GM12878 (cell line): ENCODE measurements around the gene STXBP3. TPM values are rescaled to one million over a fixed set of nuclear protein-coding genes. Genes with fewer than 3 reads are reported as not detected.

ENCODE experiments used
- ATAC-seq: fragments of 200-7000 bp; cut with Tn5 transposase; 3 replicates; pipeline ENCODE4 v1.9.1; 2020; ENCODE audit warnings: mild to moderate bottlenecking, moderate library complexity
- BruUV-seq: library from RNA; stranded (reverse); fragments of 400-500 nt; replicated peaks from 2 replicates; lab custom pipeline; 2021; lab: Mats Ljungman, UMichigan
- CTCF ChIA-PET: fragments of 300-600 bp; sonication (Branson Sonifier 250); formaldehyde crosslinking; extraction: SDS; loops from one replicate; lab custom pipeline; 2021; ENCODE audit warnings: inconsistent platforms; lab: Yijun Ruan, JAX
- POLR2A ChIA-PET: fragments of 350-600 bp; formaldehyde crosslinking; extraction: SDS; loops from one replicate; lab custom pipeline; 2021; ENCODE audit warnings: inconsistent platforms; lab: Charles Lee
- RAD21 ChIA-PET: fragments of 300-600 bp; sonication (Branson Sonifier 250); formaldehyde crosslinking; loops from one replicate; lab custom pipeline; 2023; ENCODE audit warnings: antibody characterized with exemption; ENCODE audit not compliant: unreplicated experiment; lab: Charles Lee
- SMC1A ChIA-PET: fragments of 300-600 bp; sonication (Branson Sonifier 250); formaldehyde crosslinking; loops from one replicate; lab custom pipeline; 2023; ENCODE audit not compliant: unreplicated experiment, uncharacterized antibody; lab: Charles Lee
- DNase-seq: peaks from one replicate; pipeline ENCODE4 v3.0.0-alpha.2; 2011; ENCODE audit warnings: low read depth, low spot score
- FAIRE-seq: peaks from 3 replicates; lab custom pipeline; 2011; peaks lifted over from hg19 to GRCh38; lab: Jason Lieb, UNC
- H2AFZ ChIP-seq: 2 replicates; pipeline ENCODE4 v1.6.0; 2011; ENCODE audit warnings: low read depth, low read length, control low read depth; ENCODE audit not compliant: control insufficient read depth
- H3K27ac ChIP-seq: 2 replicates; pipeline ENCODE4 v1.5.1; 2011; ENCODE audit warnings: control low read depth; ENCODE audit not compliant: control insufficient read depth, insufficient read depth
- H3K27me3 ChIP-seq, 2 experiments: replicated peaks in 1 of 2; 2 replicates each; pipeline versions ENCODE4 v1.6.0 to v1.6.1; 2011; ENCODE audit warnings: low read length in 1 of 2; ENCODE audit not compliant: control insufficient read depth in 2 of 2, insufficient read depth in 2 of 2
- H3K36me3 ChIP-seq, 2 experiments: 2 replicates each; pipeline ENCODE4 v1.5.1; 2011; ENCODE audit warnings: low read length in 1 of 2; ENCODE audit not compliant: control insufficient read depth in 2 of 2, insufficient read depth in 2 of 2
- H3K4me1 ChIP-seq: 2 replicates; pipeline ENCODE4 v1.6.1; 2011; ENCODE audit warnings: mild to moderate bottlenecking, low read length, moderate library complexity, mixed read lengths; ENCODE audit not compliant: control insufficient read depth, insufficient read depth
- H3K4me2 ChIP-seq: 2 replicates; pipeline ENCODE4 v1.6.0; 2011; ENCODE audit warnings: control low read depth; ENCODE audit not compliant: control insufficient read depth, insufficient read depth
- H3K4me3 ChIP-seq: fragments of 200-600 bp; sonication (generic); 2 replicates; pipeline ENCODE4 v1.5.1; 2016
- H3K79me2 ChIP-seq: 2 replicates; pipeline ENCODE4 v1.6.0; 2011; ENCODE audit warnings: low read length; ENCODE audit not compliant: control insufficient read depth, insufficient read depth
- H3K9ac ChIP-seq: 2 replicates; pipeline ENCODE4 v1.8.0; 2011; ENCODE audit warnings: low read length, control low read depth, mixed read lengths; ENCODE audit not compliant: control insufficient read depth, insufficient read depth
- H3K9me3 ChIP-seq: replicated peaks from 3 replicates; pipeline ENCODE4 v1.5.1; 2011; ENCODE audit warnings: mild to moderate bottlenecking, low read length; ENCODE audit not compliant: control insufficient read depth, insufficient read depth
- H4K20me1 ChIP-seq: 2 replicates; pipeline ENCODE4 v1.6.0; 2011; ENCODE audit not compliant: control insufficient read depth, insufficient read depth
- CHD4 ChIP-seq: fragments of 200-600 bp; sonication (generic); IDR thresholded peaks from 2 replicates; pipeline ENCODE4 v1.6.1; 2016; ENCODE audit warnings: mild to moderate bottlenecking
- ZNF217 ChIP-seq: fragments of 450-650 bp; IDR thresholded peaks from 2 replicates; pipeline ENCODE4 v1.6.1; 2017; ENCODE audit warnings: antibody characterized with exemption, mild to moderate bottlenecking
- WGBS: methylation state at CpG from one replicate; pipeline ENCODE4 v1.1.6; 2016; ENCODE audit warnings: low lambda C conversion rate; ENCODE audit not compliant: insufficient replicate concordance, insufficient coverage; ENCODE audit errors: missing lambda C conversion rate; 5-methylcytosine and 5-hydroxymethylcytosine counted together
- in situ Hi-C: fragments of 300-500 bp; cut with MboI; formaldehyde crosslinking; loops from 9 replicates; pipeline ENCODE4 v1.14.3; 2018; ENCODE audit warnings: mixed read lengths
- intact Hi-C: fragments of 100-400 bp; cut with micrococcal nuclease; formaldehyde crosslinking; loops from one replicate; pipeline ENCODE4 v1.14.2; 2022; ENCODE audit not compliant: unreplicated experiment
- polyA plus RNA-seq, 11 experiments: library from polyadenylated mRNA; depleted of rRNA in 4 of 11; unstranded in 6 of 11; stranded (reverse) in 5 of 11; fragments of >200 nt; fragmentation: Nextera tagmentation in 4 of 11; fragmentation: Illumina TruSeq in 1 of 11; extraction: Ambion mirVana in 4 of 11; extraction: Trizol in 1 of 11; gene quantifications; 1 replicate in 1 of 11; 2 replicates in 10 of 11; pipeline versions ENCODE4 v1.2.1 to v1.2.3, GENCODE V29; 2011 to 2016; ENCODE audit warnings: inconsistent platforms in 2 of 11, missing spikeins in 2 of 11, low read depth in 1 of 11
- total RNA-seq, 4 experiments: library from RNA; depleted of rRNA in 3 of 4; stranded (reverse); fragments of >200 nt in 3 of 4; fragmentation: Illumina TruSeq in 1 of 4; extraction: Trizol in 1 of 4; gene quantifications; 2 replicates each; pipeline versions ENCODE4 v1.2.1 to v1.2.3, GENCODE V29; 2013 to 2021
- TF ChIP-seq, protein P1 (sequence below): fragments of 450-650 bp; IDR thresholded peaks from 2 replicates; pipeline ENCODE4 v1.6.1; 2017; ENCODE audit warnings: borderline replicate concordance
- TF ChIP-seq, protein P2 (sequence below): fragments of 450-650 bp; formaldehyde crosslinking; IDR thresholded peaks from 2 replicates; pipeline ENCODE4 v1.4.0; 2020; ENCODE audit warnings: mild to moderate bottlenecking, moderate library complexity

Gene STXBP3
- total and polyA plus RNA-seq, 10 of the 15 experiments (the other 5 are each of a cell fraction or from before 2014, with no cell fraction given), result 19.6 to 35.1 (median 27.3) TPM

DNA sequence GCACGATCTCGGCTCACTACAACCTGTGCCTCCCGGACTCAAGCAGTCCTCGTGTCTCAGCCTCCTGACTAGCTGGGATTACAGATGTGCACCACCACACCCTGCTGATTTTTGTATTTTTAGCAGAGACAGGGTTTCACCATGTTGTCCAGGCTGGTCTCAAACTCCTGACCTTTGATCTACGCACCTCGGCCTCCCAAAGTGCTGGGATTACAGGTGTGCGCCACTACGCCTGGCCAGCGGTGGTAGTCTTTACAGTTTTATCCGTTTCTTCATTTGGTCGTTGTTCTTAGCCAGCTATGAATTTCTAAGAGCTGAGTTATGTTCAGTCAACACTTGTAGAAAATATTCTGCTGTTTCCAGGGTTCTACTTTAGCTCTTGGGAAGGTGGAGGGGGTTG lies 57.1 kb downstream of the STXBP3 start:
- FAIRE-seq (no peak), DNase-seq (no peak), ATAC-seq (no peak)
- ChIA-PET RAD21 (no interaction called here), SMC1A (no interaction called here), CTCF (no interaction called here), POLR2A (no interaction called here)
- Histone ChIP-seq H3K4me2 (no peak overlapping the region), H3K4me3 (no peak overlapping the region), H3K36me3 (no peaks in the 10 kb centered on the region; a peak in 2 of 4 replicates), H4K20me1 (no peaks in the 10 kb centered on the region), H3K27me3 (no peaks in the 10 kb centered on the region), H3K4me1 (no peaks in the 10 kb centered on the region), H3K27ac (no peak overlapping the region), H3K9me3 (no peaks in the 10 kb centered on the region), H3K79me2 (no peaks in the 10 kb centered on the region), H3K9ac (no peak overlapping the region), H2AFZ (no peak overlapping the region)
- BruUV-seq, result no TSS peak
- WGBS, result 98% methylated on average over 11 of the region's 11 CpGs
- TF ChIP-seq, protein P1, sequence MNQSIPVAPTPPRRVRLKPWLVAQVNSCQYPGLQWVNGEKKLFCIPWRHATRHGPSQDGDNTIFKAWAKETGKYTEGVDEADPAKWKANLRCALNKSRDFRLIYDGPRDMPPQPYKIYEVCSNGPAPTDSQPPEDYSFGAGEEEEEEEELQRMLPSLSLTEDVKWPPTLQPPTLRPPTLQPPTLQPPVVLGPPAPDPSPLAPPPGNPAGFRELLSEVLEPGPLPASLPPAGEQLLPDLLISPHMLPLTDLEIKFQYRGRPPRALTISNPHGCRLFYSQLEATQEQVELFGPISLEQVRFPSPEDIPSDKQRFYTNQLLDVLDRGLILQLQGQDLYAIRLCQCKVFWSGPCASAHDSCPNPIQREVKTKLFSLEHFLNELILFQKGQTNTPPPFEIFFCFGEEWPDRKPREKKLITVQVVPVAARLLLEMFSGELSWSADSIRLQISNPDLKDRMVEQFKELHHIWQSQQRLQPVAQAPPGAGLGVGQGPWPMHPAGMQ, result no peak
- TF ChIP-seq CHD4, result no peak
- TF ChIP-seq, protein P2, sequence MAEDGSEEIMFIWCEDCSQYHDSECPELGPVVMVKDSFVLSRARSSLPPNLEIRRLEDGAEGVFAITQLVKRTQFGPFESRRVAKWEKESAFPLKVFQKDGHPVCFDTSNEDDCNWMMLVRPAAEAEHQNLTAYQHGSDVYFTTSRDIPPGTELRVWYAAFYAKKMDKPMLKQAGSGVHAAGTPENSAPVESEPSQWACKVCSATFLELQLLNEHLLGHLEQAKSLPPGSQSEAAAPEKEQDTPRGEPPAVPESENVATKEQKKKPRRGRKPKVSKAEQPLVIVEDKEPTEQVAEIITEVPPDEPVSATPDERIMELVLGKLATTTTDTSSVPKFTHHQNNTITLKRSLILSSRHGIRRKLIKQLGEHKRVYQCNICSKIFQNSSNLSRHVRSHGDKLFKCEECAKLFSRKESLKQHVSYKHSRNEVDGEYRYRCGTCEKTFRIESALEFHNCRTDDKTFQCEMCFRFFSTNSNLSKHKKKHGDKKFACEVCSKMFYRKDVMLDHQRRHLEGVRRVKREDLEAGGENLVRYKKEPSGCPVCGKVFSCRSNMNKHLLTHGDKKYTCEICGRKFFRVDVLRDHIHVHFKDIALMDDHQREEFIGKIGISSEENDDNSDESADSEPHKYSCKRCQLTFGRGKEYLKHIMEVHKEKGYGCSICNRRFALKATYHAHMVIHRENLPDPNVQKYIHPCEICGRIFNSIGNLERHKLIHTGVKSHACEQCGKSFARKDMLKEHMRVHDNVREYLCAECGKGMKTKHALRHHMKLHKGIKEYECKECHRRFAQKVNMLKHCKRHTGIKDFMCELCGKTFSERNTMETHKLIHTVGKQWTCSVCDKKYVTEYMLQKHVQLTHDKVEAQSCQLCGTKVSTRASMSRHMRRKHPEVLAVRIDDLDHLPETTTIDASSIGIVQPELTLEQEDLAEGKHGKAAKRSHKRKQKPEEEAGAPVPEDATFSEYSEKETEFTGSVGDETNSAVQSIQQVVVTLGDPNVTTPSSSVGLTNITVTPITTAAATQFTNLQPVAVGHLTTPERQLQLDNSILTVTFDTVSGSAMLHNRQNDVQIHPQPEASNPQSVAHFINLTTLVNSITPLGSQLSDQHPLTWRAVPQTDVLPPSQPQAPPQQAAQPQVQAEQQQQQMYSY (CRISPR knock-in tag), result no peak
- no peak for TF ChIP-seq ZNF217
- in situ Hi-C loops (no loop called here), intact Hi-C loops (no loop called here)
